Measurements from ENCODE around the gene CDR2.

GRCh38 chr16:22366889-22367288 lies 7.5 kb downstream of the CDR2 start:
- TF ChIP-seq EZH2 (IDR thresholded peaks at IDR 0.05) (no peak), CTCF (IDR thresholded peaks at IDR 0.05) (no peak), EZH2phosphoT487 (IDR thresholded peaks at IDR 0.05) (no peak)

All from neural progenitor cell (in vitro differentiated cells).